CD14-positive monocyte (primary cell): ENCODE data around the gene NCMAP. TPM values are rescaled to one million over a fixed set of nuclear protein-coding genes. Genes with fewer than 3 reads are reported as not detected.

Source experiments
- DNase-seq, 3 donors: peaks; one replicate each; pipeline ENCODE4 v3.0.0-alpha.2; 2011 to 2022
- H2AFZ ChIP-seq: 2 replicates; pipeline ENCODE4 v1.6.0; 2012; ENCODE audit warnings: mild to moderate bottlenecking, low read depth, low read length, inconsistent platforms; ENCODE audit not compliant: insufficient read depth, poor library complexity, severe bottlenecking
- H3K27ac ChIP-seq, 2 donors: 1 replicate in 1 of 2; 2 replicates in 1 of 2; pipeline ENCODE4 v1.5.1; 2012 to 2013; ENCODE audit warnings: low read length in 2 of 2, control low read depth in 1 of 2, inconsistent platforms in 1 of 2, low read depth in 1 of 2, mild to moderate bottlenecking in 1 of 2
- H3K27me3 ChIP-seq, 2 donors: one replicate each; pipeline versions ENCODE4 v1.6.0 to v1.6.1; 2011 to 2013; ENCODE audit warnings: low read length in 2 of 2; ENCODE audit not compliant: control insufficient read depth in 2 of 2, insufficient read depth in 2 of 2
- H3K36me3 ChIP-seq, 2 donors: replicated peaks in 1 of 2; 1 replicate in 1 of 2; 2 replicates in 1 of 2; pipeline versions ENCODE4 v1.5.1 to v1.6.1; 2012 to 2013; ENCODE audit warnings: low read length in 2 of 2, control low read depth in 1 of 2, inconsistent platforms in 1 of 2, mild to moderate bottlenecking in 1 of 2; ENCODE audit not compliant: insufficient read depth in 2 of 2, control insufficient read depth in 1 of 2
- H3K4me1 ChIP-seq, 2 donors: 1 replicate in 1 of 2; 2 replicates in 1 of 2; pipeline versions ENCODE4 v1.5.1 to v1.6.1; 2012 to 2013; ENCODE audit warnings: low read length in 2 of 2, control low read depth in 1 of 2, inconsistent platforms in 1 of 2, mild to moderate bottlenecking in 1 of 2, moderate library complexity in 1 of 2; ENCODE audit not compliant: insufficient read depth in 2 of 2, control insufficient read depth in 1 of 2
- H3K4me2 ChIP-seq: replicated peaks from 2 replicates; pipeline ENCODE3; 2012; ENCODE audit warnings: low read length, moderate library complexity, mild to moderate bottlenecking; ENCODE audit not compliant: poor library complexity, severe bottlenecking; ENCODE audit errors: extremely low read depth
- H3K4me3 ChIP-seq, 3 experiments: fragments of 200-600 bp in 1 of 3; sonication (generic) in 1 of 3; replicated peaks in 1 of 3; 1 replicate in 2 of 3; 2 replicates in 1 of 3; pipeline ENCODE4 v1.5.1; 2011 to 2013; ENCODE audit warnings: low read length in 3 of 3, mild to moderate bottlenecking in 3 of 3, control low read depth in 2 of 3, low read depth in 2 of 3, inconsistent platforms in 1 of 3, moderate library complexity in 1 of 3
- H3K79me2 ChIP-seq: 2 replicates; pipeline ENCODE4 v1.6.0; 2012; ENCODE audit warnings: mild to moderate bottlenecking, control low read depth, inconsistent platforms, low read length, moderate library complexity; ENCODE audit not compliant: insufficient read depth
- H3K9ac ChIP-seq: 2 replicates; pipeline ENCODE4 v1.6.0; 2017; ENCODE audit warnings: low read length, mild to moderate bottlenecking; ENCODE audit not compliant: insufficient read depth, poor library complexity, severe bottlenecking
- H3K9me3 ChIP-seq, 2 donors: replicated peaks in 1 of 2; 1 replicate in 1 of 2; 2 replicates in 1 of 2; pipeline versions ENCODE4 v1.5.1 to v1.6.1; 2012 to 2013; ENCODE audit warnings: low read length in 2 of 2, control low read depth in 1 of 2; ENCODE audit not compliant: control insufficient read depth in 1 of 2, insufficient read depth in 1 of 2
- H4K20me1 ChIP-seq: 2 replicates; pipeline ENCODE4 v1.6.0; 2012; ENCODE audit warnings: mild to moderate bottlenecking, low read length, control low read depth, moderate library complexity; ENCODE audit not compliant: insufficient read depth
- H3K27ac Mint-ChIP-seq, 7 donors: one replicate each; pipeline ENCODE4 v1.8.0; 2020; ENCODE audit warnings: mild to moderate bottlenecking in 7 of 7, mixed read lengths in 7 of 7, moderate library complexity in 6 of 7, inconsistent platforms in 2 of 7
- H3K27me3 Mint-ChIP-seq, 3 donors: one replicate each; pipeline ENCODE4 v1.8.0; 2021 to 2022; ENCODE audit warnings: low read depth in 3 of 3, mild to moderate bottlenecking in 3 of 3, mixed read lengths in 3 of 3, moderate library complexity in 3 of 3, inconsistent platforms in 1 of 3
- H3K36me3 Mint-ChIP-seq, 2 donors: one replicate each; pipeline ENCODE4 v1.8.0; 2020; ENCODE audit warnings: mixed read lengths in 2 of 2, inconsistent platforms in 1 of 2, mild to moderate bottlenecking in 1 of 2
- H3K4me1 Mint-ChIP-seq: one replicate; pipeline ENCODE4 v1.8.0; 2020; ENCODE audit warnings: mild to moderate bottlenecking, mixed read lengths
- H3K4me3 Mint-ChIP-seq, 2 donors: one replicate each; pipeline ENCODE4 v1.8.0; 2020; ENCODE audit warnings: mild to moderate bottlenecking in 2 of 2, mixed read lengths in 2 of 2, moderate library complexity in 1 of 2
- H3K9me3 Mint-ChIP-seq, 7 donors: one replicate each; pipeline ENCODE4 v1.8.0; 2020 to 2022; ENCODE audit warnings: mixed read lengths in 7 of 7, mild to moderate bottlenecking in 6 of 7, moderate library complexity in 6 of 7, inconsistent platforms in 2 of 7
- CTCF ChIP-seq: fragments of 200-600 bp; IDR thresholded peaks from one replicate; pipeline ENCODE4 v1.8.0; 2022; ENCODE audit warnings: antibody characterized with exemption, mild to moderate bottlenecking
- WGBS: methylation state at CpG from one replicate; pipeline ENCODE4 v1.1.5; 2013; ENCODE audit warnings: missing lambda C conversion rate; ENCODE audit not compliant: insufficient coverage; 5-methylcytosine and 5-hydroxymethylcytosine counted together
- intact Hi-C, 2 donors: fragments of 100-400 bp; cut with micrococcal nuclease; formaldehyde crosslinking; loops; one replicate each; pipeline versions ENCODE4 v1.15.0 to v1.15.1; 2023
- polyA plus RNA-seq, 3 donors: library from polyadenylated mRNA; depleted of rRNA in 1 of 3; unstranded in 2 of 3; stranded (reverse) in 1 of 3; fragments of 300-500 nt in 2 of 3; fragments of >200 nt in 1 of 3; fragmentation: Illumina TruSeq in 2 of 3; gene quantifications; 1 replicate in 2 of 3; 2 replicates in 1 of 3; pipeline ENCODE4 v1.2.3, GENCODE V29; 2012 to 2021

Gene NCMAP
- polyA plus RNA-seq, 3 donors = not detected

DNA sequence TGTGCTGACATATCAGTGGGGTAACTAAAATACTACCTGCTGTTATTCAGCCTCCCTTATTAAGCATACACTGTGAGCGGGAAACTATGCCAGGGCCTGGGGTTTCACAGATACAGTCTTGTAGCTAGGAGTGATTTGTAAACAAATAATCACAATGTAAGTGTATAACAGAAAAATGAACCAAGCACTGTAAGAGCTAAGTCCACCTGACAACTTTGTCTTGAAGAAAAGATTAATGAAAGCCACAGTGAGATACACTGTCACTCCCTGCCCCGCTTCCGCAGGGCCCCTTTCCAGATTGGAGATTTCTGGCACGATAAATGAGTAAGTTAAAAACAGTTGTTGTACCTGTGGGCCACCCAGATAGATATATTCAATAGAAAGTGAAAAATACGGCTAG, 48.5 kb upstream of the NCMAP start:
- Histone ChIP-seq H3K4me1 (peaks cover 6 to 13% of the 10 kb centered on the region in 2 donors), H3K9ac (no peak overlapping the region), H3K9me3 (no peaks in the 10 kb centered on the region), H2AFZ (no peak overlapping the region), H3K4me2 (no peak overlapping the region), H3K4me3 (no peak overlapping the region), H4K20me1 (no peaks in the 10 kb centered on the region), H3K36me3 (no peaks in the 10 kb centered on the region), H3K27me3 (no peaks in the 10 kb centered on the region), H3K79me2 (peaks cover 69% of the 10 kb centered on the region), H3K27ac (no peak overlapping the region)
- H3K27ac Mint-ChIP-seq = no peak overlapping the region
- peaks cover 25% of the 10 kb centered on the region for H3K4me1 Mint-ChIP-seq
- intact Hi-C loops = loop anchor here in 1 of 2 donors (5.0 kb wide), 1 partner anchor 35 kb away; no protein-coding TSS in a partner anchor
- peaks cover 0 to 1% (median 0%) of the 10 kb centered on the region in 3 donors for H3K27me3 Mint-ChIP-seq
- no peak overlapping the region for H3K4me3 Mint-ChIP-seq
- TF ChIP-seq CTCF = no peak
- peaks cover 23 to 24% of the 10 kb centered on the region in 2 donors for H3K36me3 Mint-ChIP-seq
- 100% methylated on average over 1 of the region's 5 CpGs for WGBS
- no peaks in the 10 kb centered on the region for H3K9me3 Mint-ChIP-seq
- DNase-seq = no peak

GRCh38 chr1:24508911-24509310, 47.0 kb upstream of the NCMAP start:
- H3K4me2 ChIP-seq = no peak overlapping the region
- Mint-ChIP-seq H3K27me3 (no peaks in the 10 kb centered on the region), H3K9me3 (no peaks in the 10 kb centered on the region), H3K36me3 (peaks cover 23 to 24% of the 10 kb centered on the region in 2 donors), H3K4me1 (peaks cover 18% of the 10 kb centered on the region), H3K4me3 (no peak overlapping the region), H3K27ac (no peak overlapping the region)
- no peaks in the 10 kb centered on the region for H3K36me3 ChIP-seq
- H3K79me2 ChIP-seq = peaks cover 65% of the 10 kb centered on the region
- no peak for TF ChIP-seq CTCF
- DNase-seq = no peak
- H2AFZ ChIP-seq = no peak overlapping the region
- H3K9me3 ChIP-seq = no peaks in the 10 kb centered on the region
- H3K27ac ChIP-seq = no peak overlapping the region
- intact Hi-C loops = loop anchor here in 1 of 2 donors (5.0 kb wide), 1 partner anchor 37 kb away; no protein-coding TSS in a partner anchor
- H3K9ac ChIP-seq = no peak overlapping the region
- H3K27me3 ChIP-seq = no peaks in the 10 kb centered on the region
- H3K4me1 ChIP-seq = peaks cover 0 to 5% of the 10 kb centered on the region in 2 donors
- no peaks in the 10 kb centered on the region for H4K20me1 ChIP-seq
- no CpG with 5 or more reads among the region's 5 CpGs for WGBS
- no peak overlapping the region for H3K4me3 ChIP-seq
